Activated naive CD8-positive, alpha-beta T cell (primary cell): Measurements from ENCODE around the gene RYR3.

ENCODE experiments used
- H3K27ac Mint-ChIP-seq: one replicate; pipeline ENCODE4 v1.8.0; 2021; ENCODE audit warnings: mixed read lengths
- H3K27me3 Mint-ChIP-seq: one replicate; pipeline ENCODE4 v1.8.0; 2021; ENCODE audit warnings: mixed read lengths
- H3K36me3 Mint-ChIP-seq: one replicate; pipeline ENCODE4 v1.8.0; 2021; ENCODE audit warnings: mixed read lengths
- H3K4me1 Mint-ChIP-seq: one replicate; pipeline ENCODE4 v1.8.0; 2021; ENCODE audit warnings: low read depth, mixed read lengths
- H3K4me3 Mint-ChIP-seq: one replicate; pipeline ENCODE4 v1.8.0; 2021; ENCODE audit warnings: mild to moderate bottlenecking, mixed read lengths
- H3K9me3 Mint-ChIP-seq: one replicate; pipeline ENCODE4 v1.8.0; 2021; ENCODE audit warnings: low read depth, mixed read lengths

RYR3 gene

DNA sequence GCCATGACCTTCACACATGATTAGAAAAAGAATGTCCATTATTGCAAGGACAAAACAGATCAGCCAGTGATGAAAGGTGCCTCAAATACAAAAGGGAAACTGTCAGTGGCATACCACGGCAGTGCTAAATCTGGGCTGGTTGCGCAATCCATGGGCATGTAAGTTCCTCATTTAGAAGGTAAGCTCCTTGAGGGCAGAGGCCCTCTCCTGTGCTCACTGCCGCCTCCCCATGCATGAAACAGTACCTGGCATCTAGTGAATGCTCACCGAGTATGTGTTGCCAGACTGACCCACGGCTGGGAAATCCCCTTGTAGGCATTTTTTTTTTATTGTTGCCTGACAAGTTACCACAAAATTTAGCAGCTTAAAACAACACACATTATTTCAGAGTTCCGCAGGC lies 345.4 kb downstream of the RYR3 start:
- no peaks in the 10 kb centered on the region for H3K36me3 Mint-ChIP-seq
- no peaks in the 10 kb centered on the region for H3K27me3 Mint-ChIP-seq
- H3K4me3 Mint-ChIP-seq, result no peak overlapping the region
- no peak overlapping the region for H3K27ac Mint-ChIP-seq
- H3K4me1 Mint-ChIP-seq, result no peaks in the 10 kb centered on the region
- no peaks in the 10 kb centered on the region for H3K9me3 Mint-ChIP-seq

GRCh38 chr15:33660151-33660550 lies 349.4 kb downstream of the RYR3 start:
- H3K36me3 Mint-ChIP-seq, result no peaks in the 10 kb centered on the region
- H3K27ac Mint-ChIP-seq, result no peak overlapping the region
- no peaks in the 10 kb centered on the region for H3K4me1 Mint-ChIP-seq
- H3K4me3 Mint-ChIP-seq, result no peak overlapping the region
- no peaks in the 10 kb centered on the region for H3K9me3 Mint-ChIP-seq
- peaks cover 8% of the 10 kb centered on the region for H3K27me3 Mint-ChIP-seq

GRCh38 chr15:33662014-33662413 lies 351.2 kb downstream of the RYR3 start:
- no peak overlapping the region for H3K4me3 Mint-ChIP-seq
- H3K9me3 Mint-ChIP-seq, result no peaks in the 10 kb centered on the region
- peaks cover 8% of the 10 kb centered on the region for H3K27me3 Mint-ChIP-seq
- no peak overlapping the region for H3K27ac Mint-ChIP-seq
- H3K36me3 Mint-ChIP-seq, result no peaks in the 10 kb centered on the region
- no peaks in the 10 kb centered on the region for H3K4me1 Mint-ChIP-seq

DNA sequence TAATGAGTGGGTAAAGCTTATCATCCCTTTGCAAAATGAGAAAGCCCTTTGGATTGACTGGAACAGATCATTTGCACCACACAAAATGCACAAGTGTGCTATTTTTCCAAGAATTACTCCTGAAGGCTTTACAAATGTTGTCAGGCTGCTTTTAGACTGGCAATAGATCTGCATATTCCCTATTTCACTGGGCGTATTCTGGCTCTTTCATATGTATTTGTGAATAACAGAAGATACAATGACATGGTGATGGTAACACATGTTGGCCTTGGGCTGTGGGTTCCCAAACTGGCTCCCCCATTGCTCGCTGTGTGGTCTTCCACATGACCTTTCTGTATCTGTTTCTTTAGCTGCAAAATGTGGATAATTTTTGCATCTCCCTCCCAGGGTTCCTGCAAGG lies 354.2 kb downstream of the RYR3 start:
- peaks cover 8% of the 10 kb centered on the region for H3K27me3 Mint-ChIP-seq
- no peaks in the 10 kb centered on the region for H3K4me1 Mint-ChIP-seq
- no peak overlapping the region for H3K27ac Mint-ChIP-seq
- no peaks in the 10 kb centered on the region for H3K9me3 Mint-ChIP-seq
- no peaks in the 10 kb centered on the region for H3K36me3 Mint-ChIP-seq
- H3K4me3 Mint-ChIP-seq, result no peak overlapping the region

- H3K4me1 Mint-ChIP-seq, result no peaks in the 10 kb centered on the region
These were observed 359.8 kb downstream of the RYR3 start for GRCh38 chr15:33670567-33670966.

GRCh38 chr15:33671456-33671855 lies 360.7 kb downstream of the RYR3 start:
- Mint-ChIP-seq H3K36me3 (no peaks in the 10 kb centered on the region), H3K27ac (no peak overlapping the region), H3K9me3 (no peaks in the 10 kb centered on the region), H3K4me3 (no peak overlapping the region), H3K27me3 (peaks cover 18% of the 10 kb centered on the region), H3K4me1 (no peaks in the 10 kb centered on the region)

More at GRCh38 chr15:33670567-33670966, 359.8 kb downstream of the RYR3 start:
- Mint-ChIP-seq H3K27ac (no peak overlapping the region), H3K4me3 (no peak overlapping the region), H3K9me3 (no peaks in the 10 kb centered on the region), H3K27me3 (peaks cover 15% of the 10 kb centered on the region), H3K36me3 (no peaks in the 10 kb centered on the region)

DNA sequence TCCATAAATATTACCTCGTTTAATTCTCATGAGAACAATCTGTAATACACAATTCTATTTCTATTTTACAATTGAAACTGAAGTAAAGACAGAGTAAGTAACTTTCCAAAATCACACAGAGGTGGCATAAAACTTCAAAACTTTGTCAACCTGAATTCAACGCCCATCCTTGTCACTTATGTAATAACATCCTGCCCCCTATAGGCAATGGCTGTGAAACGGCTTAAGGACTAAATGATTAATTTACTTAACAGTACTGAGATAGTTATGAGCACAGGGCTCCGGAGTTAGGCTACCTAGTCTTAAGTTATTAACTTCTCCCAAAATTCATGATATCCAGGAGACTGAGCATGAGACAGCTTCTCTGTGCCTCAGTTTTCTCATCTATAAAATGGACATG lies 364.5 kb downstream of the RYR3 start:
- H3K36me3 Mint-ChIP-seq, result no peaks in the 10 kb centered on the region
- peaks cover 23% of the 10 kb centered on the region for H3K27me3 Mint-ChIP-seq

DNA sequence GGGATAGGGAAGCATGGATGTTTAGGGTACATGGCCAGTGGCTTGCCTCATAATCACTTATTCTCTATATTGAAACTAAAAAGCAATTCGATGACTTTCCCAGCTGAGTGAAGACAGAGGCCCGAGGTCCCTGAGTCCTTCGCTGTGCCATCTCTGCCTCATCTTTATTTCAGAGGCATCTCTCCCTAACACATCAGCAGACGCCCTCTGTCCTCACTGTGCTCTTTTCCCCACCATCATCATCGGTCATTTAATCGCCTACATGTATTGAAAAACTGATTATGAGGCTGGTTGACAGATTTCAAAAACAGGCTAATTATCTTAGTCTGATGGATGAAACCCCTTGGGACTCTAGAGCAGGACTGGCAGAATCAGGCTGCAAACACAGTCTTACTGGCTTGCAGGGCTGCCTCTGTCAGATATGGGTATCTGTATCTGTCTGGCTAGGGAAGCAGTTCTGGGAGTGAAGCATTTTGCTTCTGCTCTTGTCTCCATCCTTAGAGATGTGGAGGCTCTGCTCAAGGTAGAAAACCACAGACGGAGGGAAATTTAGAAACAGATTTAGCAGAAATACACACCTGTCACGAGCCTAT lies 366.6 kb downstream of the RYR3 start:
- Mint-ChIP-seq H3K4me1 (no peaks in the 10 kb centered on the region), H3K27me3 (peaks cover 23% of the 10 kb centered on the region), H3K36me3 (no peaks in the 10 kb centered on the region), H3K27ac (no peak overlapping the region), H3K4me3 (no peak overlapping the region), H3K9me3 (no peaks in the 10 kb centered on the region)

More for the DNA sequence above, 364.5 kb downstream of the RYR3 start:
- Mint-ChIP-seq H3K4me1 (no peaks in the 10 kb centered on the region), H3K4me3 (no peak overlapping the region), H3K27ac (no peak overlapping the region), H3K9me3 (no peaks in the 10 kb centered on the region)

DNA sequence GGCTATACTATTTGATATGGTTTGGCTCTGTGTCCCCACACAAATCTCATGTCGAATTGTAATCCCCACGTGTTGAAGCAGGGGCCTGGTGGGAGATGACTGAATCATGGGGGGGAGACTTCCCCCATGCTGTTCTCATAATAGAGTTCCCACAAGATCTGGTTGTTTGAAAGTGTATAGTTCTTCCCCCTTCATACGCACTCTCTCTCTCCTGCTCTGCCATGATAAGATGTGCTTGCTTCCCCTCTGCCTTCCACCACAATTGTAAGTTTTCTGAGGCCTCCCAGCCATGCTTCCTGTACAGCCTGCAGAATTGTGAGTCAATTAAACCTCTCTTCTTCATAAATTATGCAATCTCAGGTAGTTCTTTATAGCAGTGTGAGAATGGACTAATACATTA lies 367.4 kb downstream of the RYR3 start:
- no peak overlapping the region for H3K4me3 Mint-ChIP-seq
- no peaks in the 10 kb centered on the region for H3K9me3 Mint-ChIP-seq
- H3K36me3 Mint-ChIP-seq, result no peaks in the 10 kb centered on the region
- H3K4me1 Mint-ChIP-seq, result no peaks in the 10 kb centered on the region
- H3K27me3 Mint-ChIP-seq, result peaks cover 23% of the 10 kb centered on the region
- H3K27ac Mint-ChIP-seq, result no peak overlapping the region

GRCh38 chr15:33678602-33679001 lies 367.8 kb downstream of the RYR3 start:
- Mint-ChIP-seq H3K27me3 (peaks cover 23% of the 10 kb centered on the region), H3K4me3 (no peak overlapping the region), H3K36me3 (no peaks in the 10 kb centered on the region), H3K27ac (no peak overlapping the region), H3K4me1 (no peaks in the 10 kb centered on the region), H3K9me3 (no peaks in the 10 kb centered on the region)

- Mint-ChIP-seq H3K4me3 (no peak overlapping the region), H3K4me1 (no peaks in the 10 kb centered on the region), H3K27ac (no peak overlapping the region), H3K27me3 (peaks cover 20% of the 10 kb centered on the region), H3K36me3 (no peaks in the 10 kb centered on the region), H3K9me3 (no peaks in the 10 kb centered on the region)
These were observed 368.3 kb downstream of the RYR3 start for GRCh38 chr15:33679061-33679460.

DNA sequence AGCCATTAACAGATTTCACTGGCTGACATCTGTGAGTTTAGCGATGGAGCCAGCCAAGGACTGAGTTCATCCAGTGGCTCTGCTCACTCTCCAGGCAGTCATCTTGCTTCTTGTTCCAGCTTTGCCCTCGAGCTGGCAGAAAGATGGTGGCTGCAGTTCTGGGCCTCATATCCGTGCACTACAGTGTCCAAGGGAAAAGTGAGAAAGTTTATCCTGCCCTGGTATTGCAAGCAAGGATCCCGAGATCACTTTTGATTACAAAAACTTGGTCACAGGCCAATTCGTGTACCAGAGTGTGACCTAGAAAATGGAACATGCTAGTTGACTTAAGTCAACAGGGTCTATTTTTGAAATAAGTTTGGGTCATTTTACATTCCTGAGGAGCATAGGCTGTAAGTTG lies 369.6 kb downstream of the RYR3 start:
- H3K27ac Mint-ChIP-seq, result no peak overlapping the region
- no peaks in the 10 kb centered on the region for H3K9me3 Mint-ChIP-seq
- no peaks in the 10 kb centered on the region for H3K36me3 Mint-ChIP-seq
- peaks cover 16% of the 10 kb centered on the region for H3K27me3 Mint-ChIP-seq
- H3K4me3 Mint-ChIP-seq, result no peak overlapping the region
- no peaks in the 10 kb centered on the region for H3K4me1 Mint-ChIP-seq

DNA sequence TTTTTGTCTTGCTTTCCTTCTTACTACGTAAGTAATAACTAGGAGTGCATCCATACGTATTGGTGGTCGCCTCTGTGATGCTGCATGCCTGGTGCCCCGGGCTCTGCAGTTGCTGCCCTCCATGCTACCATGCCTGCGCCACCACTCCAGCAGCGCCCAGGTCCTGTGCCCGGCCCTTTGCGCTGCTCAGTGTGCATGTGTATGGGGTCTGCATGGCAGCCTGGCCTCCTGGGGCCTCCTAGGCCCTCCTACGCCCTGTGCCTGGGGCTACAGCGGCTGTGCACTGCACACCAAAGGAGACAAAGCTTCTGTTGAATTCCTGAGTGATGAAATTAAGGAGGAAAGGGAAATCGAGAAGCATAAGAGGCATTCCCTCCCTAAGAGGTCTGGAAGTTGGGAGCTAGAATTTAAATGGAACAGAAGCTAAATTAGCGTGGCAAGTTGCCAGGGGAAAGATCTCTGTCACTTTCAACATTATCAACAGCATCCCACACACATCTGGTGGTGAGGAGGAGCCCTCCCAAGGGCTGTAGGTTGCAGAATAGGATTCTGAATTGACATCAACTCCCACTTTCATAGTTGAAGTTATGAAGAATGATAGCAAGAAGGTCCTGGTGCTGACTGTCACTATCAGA lies 382.5 kb downstream of the RYR3 start:
- Mint-ChIP-seq H3K4me1 (no peaks in the 10 kb centered on the region), H3K36me3 (no peaks in the 10 kb centered on the region), H3K27me3 (no peaks in the 10 kb centered on the region), H3K4me3 (no peak overlapping the region), H3K9me3 (no peaks in the 10 kb centered on the region), H3K27ac (no peak overlapping the region)

- H3K27ac Mint-ChIP-seq, result no peak overlapping the region
- no peaks in the 10 kb centered on the region for H3K9me3 Mint-ChIP-seq
- H3K36me3 Mint-ChIP-seq, result no peaks in the 10 kb centered on the region
These were observed 387.4 kb downstream of the RYR3 start for GRCh38 chr15:33698126-33698525.

DNA sequence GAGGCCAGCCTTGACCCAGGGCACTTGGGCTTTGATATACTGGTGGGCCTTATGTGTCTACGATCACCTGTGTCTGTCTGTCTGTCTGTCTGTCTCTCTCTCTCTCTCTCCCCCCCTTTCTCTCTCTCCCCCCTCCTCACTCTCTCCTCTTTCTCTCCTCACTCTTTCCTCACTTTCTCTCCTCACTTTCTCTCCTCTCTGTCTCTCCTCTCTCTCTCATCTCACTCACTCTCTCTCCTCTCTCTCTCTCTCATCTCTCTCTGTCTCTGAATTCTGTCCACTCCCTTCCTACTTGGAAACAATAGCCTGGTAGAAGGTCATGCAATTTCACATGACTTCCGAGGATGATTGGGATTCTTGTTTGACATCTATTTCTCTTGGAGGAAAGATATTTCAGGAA lies 388.4 kb downstream of the RYR3 start:
- Mint-ChIP-seq H3K4me3 (no peak overlapping the region), H3K36me3 (no peaks in the 10 kb centered on the region), H3K4me1 (no peaks in the 10 kb centered on the region), H3K27ac (no peak overlapping the region), H3K9me3 (no peaks in the 10 kb centered on the region), H3K27me3 (no peaks in the 10 kb centered on the region)

More at GRCh38 chr15:33698126-33698525, 387.4 kb downstream of the RYR3 start:
- H3K4me1 Mint-ChIP-seq, result no peaks in the 10 kb centered on the region
- no peak overlapping the region for H3K4me3 Mint-ChIP-seq
- no peaks in the 10 kb centered on the region for H3K27me3 Mint-ChIP-seq
